Measurements from ENCODE around the gene NRCAM.

Gene NRCAM

GRCh38 chr7:108268200-108268820 is 187.9 kb downstream of the NRCAM start:
- TF ChIP-seq CTCF (IDR thresholded peaks at IDR 0.05; ENCODE audit: low read depth, low read length) = no peak
- H3K4me3 ChIP-seq (ENCODE audit: low read depth, low read length) = no peak overlapping the region
- in situ Hi-C loops (cut with HindIII; ENCODE audit: low sequenced_read_pairs) = no loop called here
- no peak for DNase-seq (ENCODE audit: low read depth, low spot score)

GRCh38 chr7:108267615-108268014 is 188.6 kb downstream of the NRCAM start:
- H3K4me3 ChIP-seq (ENCODE audit: low read depth, low read length) = no peak overlapping the region
- no peak for TF ChIP-seq CTCF (IDR thresholded peaks at IDR 0.05; ENCODE audit: low read depth, low read length)
- DNase-seq (ENCODE audit: low read depth, low spot score) = no peak
- in situ Hi-C loops (cut with HindIII; ENCODE audit: low sequenced_read_pairs) = no loop called here

- TF ChIP-seq CTCF (IDR thresholded peaks at IDR 0.05; ENCODE audit: low read depth, low read length) = no peak
- in situ Hi-C loops (cut with HindIII; ENCODE audit: low sequenced_read_pairs) = no loop called here
- no peak overlapping the region for H3K4me3 ChIP-seq (ENCODE audit: low read depth, low read length)
Measured at GRCh38 chr7:108266491-108266890, 189.7 kb downstream of the NRCAM start.

GRCh38 chr7:108266035-108266434 is 190.2 kb downstream of the NRCAM start:
- in situ Hi-C loops (cut with HindIII; ENCODE audit: low sequenced_read_pairs) = no loop called here
- DNase-seq (ENCODE audit: low read depth, low spot score) = no peak
- no peak for TF ChIP-seq CTCF (IDR thresholded peaks at IDR 0.05; ENCODE audit: low read depth, low read length)

More at GRCh38 chr7:108266491-108266890, 189.7 kb downstream of the NRCAM start:
- no peak for DNase-seq (ENCODE audit: low read depth, low spot score)

GRCh38 chr7:108265007-108265406 is 191.2 kb downstream of the NRCAM start:
- DNase-seq (ENCODE audit: low read depth, low spot score) = no peak
- in situ Hi-C loops (cut with HindIII; ENCODE audit: low sequenced_read_pairs) = no loop called here
- TF ChIP-seq CTCF (IDR thresholded peaks at IDR 0.05; ENCODE audit: low read depth, low read length) = no peak
- no peak overlapping the region for H3K4me3 ChIP-seq (ENCODE audit: low read depth, low read length)

More at GRCh38 chr7:108266035-108266434, 190.2 kb downstream of the NRCAM start:
- H3K4me3 ChIP-seq (ENCODE audit: low read depth, low read length) = no peak overlapping the region

- in situ Hi-C loops (cut with HindIII; ENCODE audit: low sequenced_read_pairs) = no loop called here
- no peak overlapping the region for H3K4me3 ChIP-seq (ENCODE audit: low read depth, low read length)
- TF ChIP-seq CTCF (IDR thresholded peaks at IDR 0.05; ENCODE audit: low read depth, low read length) = no peak
- no peak for DNase-seq (ENCODE audit: low read depth, low spot score)
Measured at GRCh38 chr7:108263425-108263824, 192.8 kb downstream of the NRCAM start.
